NCI-H2227 treated with DMSO at 0.1 percent for 48 hours (cell line): Measurements from ENCODE around the gene IDI1.
"Not testable (repeated sequence)": the region's sequence is repeated elsewhere in the genome, so short reads cannot be mapped to it uniquely, and the experiment has no call there.

Experiments used
- DNase-seq: peaks from one replicate; lab custom pipeline; 2025; lab: John Stamatoyannopoulos, UW

The IDI1 gene

GRCh38 chr10:1034758-1035157 lies 14.2 kb downstream of the IDI1 start:
- no peak for DNase-seq

DNA sequence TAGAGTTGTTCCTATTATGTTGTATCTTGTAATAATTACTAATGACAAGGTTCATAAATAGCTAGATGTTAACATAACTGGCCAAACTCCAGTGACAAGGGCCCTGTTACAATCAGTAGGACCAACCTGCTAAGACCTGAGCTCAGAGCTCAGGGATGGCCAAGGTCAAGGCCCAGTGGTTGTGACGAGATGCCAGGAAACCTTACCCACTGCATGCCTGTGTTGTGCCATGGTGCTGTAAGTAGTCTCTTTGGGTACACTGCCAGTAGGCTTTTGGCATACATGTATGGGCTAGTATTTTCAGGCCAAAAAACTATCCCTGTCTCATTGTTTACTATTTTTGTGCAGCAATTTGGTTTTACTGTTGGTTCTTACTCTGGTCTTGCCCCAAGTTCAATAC lies 15.3 kb downstream of the IDI1 start:
- DNase-seq = no peak

- DNase-seq = no peak
These were observed 19.1 kb downstream of the IDI1 start for GRCh38 chr10:1029838-1030237.

- no peak for DNase-seq
These were observed 22.3 kb downstream of the IDI1 start for GRCh38 chr10:1026578-1026977.

GRCh38 chr10:1025683-1026082 lies 23.2 kb downstream of the IDI1 start, which contains the start of gene IDI2:
Gene IDI2 (minus strand): TSS chr10:1025859. CDS start chr10:1024723, 1,136 bp downstream.
- DNase-seq = no peak

GRCh38 chr10:1024103-1024502 lies 24.8 kb downstream of the IDI1 start:
- DNase-seq = no peak

DNA sequence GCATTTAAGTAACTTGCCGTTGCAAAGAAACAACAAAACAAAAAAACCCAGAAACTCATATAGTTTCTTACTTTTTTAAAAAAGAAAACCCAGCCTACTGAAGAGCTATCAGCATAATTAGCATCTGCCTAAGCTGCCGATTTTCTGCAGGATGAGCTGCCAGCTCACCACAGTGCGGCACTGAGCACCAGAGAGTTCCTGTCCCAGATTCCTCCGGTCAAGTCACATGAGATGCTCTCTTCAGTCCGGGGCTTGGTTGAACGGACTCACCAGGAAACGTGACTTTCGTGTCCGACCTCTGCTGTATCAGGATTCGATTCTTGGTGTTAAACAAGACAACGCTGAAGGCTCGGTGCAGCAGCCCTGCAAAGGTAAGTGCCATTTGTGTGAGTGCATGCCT lies 26.5 kb downstream of the IDI1 start:
- DNase-seq = no peak

DNA sequence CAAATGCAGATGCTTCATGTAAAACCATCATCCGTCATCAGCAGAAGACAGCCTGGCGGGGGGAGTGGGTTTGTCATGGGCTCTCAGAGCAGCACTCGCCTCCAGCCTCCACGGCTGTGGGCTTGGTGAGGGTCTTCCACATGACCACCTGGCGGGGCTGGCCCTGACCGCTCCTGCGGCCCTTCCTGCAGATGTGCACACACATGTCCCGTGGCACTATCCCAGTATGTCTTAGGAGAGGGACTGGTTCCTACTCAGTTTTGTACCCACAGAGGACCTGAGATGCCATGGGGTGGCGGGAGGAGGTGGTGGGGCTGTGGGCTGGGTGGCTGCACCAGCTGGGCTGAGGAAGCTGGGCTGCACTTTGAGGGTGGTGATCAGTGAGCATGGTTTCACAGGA lies 28.0 kb downstream of the IDI1 start:
- DNase-seq = no peak

- DNase-seq = no peak
These were observed 28.5 kb downstream of the IDI1 start for GRCh38 chr10:1020460-1020859.

DNA sequence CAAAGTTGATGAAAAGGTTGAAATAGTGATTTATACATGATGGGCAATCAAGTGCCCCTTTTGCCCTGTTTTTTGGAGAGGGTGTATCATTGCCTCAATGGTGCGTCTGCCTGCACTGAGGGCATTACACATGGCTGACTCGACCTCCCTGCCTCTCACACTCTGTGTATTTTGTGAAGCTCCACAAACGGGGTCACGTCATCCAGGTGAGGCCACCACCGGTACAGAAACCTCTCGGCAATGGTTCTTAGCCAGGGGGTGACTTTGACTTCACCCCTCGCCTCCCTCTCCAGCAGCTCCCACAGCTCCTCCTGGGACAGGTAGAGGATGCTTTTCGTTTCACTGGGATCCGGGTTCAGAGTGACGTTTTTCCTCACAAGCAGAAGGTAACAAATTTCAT lies 29.6 kb downstream of the IDI1 start:
- DNase-seq = no peak

DNA sequence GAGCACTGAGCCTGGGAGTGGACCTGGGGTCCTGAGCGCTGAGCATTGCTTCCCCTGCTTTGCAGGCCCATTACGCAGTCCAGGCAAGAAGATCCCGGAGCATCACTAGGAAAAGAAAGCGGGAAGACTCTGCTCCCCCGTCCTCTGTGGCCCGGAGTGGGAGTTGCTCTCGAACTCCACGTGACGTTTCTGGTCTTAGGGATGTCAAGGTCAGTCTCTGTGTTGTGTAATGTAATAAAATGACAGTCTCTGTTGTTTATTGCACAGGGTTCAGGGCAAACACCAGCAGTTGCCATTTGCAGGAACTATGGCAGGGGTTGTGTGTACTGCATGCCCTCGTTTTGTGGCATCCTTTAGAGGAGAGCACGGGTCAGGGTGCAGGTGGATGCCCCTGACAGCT lies 33.2 kb downstream of the IDI1 start:
- no peak for DNase-seq

GRCh38 chr10:1011696-1012095 lies 37.2 kb downstream of the IDI1 start:
- DNase-seq = no peak

GRCh38 chr10:1010703-1011102 lies 38.2 kb downstream of the IDI1 start:
- no peak for DNase-seq

DNA sequence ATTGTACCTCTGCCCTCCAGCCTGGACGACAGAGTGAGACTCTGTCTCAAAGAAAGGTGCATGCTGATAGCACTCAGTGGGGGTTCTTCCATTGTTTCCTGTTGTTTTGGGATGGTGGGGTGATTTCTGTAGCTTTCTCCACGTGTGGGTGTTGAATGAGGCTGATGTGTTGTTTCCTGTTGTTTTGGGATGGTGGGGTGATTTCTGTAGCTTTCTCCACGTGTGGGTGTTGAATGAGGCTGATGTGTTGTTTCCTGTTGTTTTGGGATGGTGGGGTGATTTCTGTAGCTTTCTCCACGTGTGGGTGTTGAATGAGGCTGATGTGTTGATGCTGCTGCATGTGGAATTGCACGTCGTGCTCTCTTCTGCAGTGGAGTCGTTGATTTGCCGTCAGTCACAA lies 39.0 kb downstream of the IDI1 start:
- not testable (repeated sequence) for DNase-seq

GRCh38 chr10:1009071-1009494 lies 39.8 kb downstream of the IDI1 start:
- DNase-seq = no peak

- DNase-seq = no peak
These were observed 41.3 kb downstream of the IDI1 start for GRCh38 chr10:1007583-1007982.

GRCh38 chr10:1006573-1006972 lies 42.3 kb downstream of the IDI1 start:
- no peak for DNase-seq

DNA sequence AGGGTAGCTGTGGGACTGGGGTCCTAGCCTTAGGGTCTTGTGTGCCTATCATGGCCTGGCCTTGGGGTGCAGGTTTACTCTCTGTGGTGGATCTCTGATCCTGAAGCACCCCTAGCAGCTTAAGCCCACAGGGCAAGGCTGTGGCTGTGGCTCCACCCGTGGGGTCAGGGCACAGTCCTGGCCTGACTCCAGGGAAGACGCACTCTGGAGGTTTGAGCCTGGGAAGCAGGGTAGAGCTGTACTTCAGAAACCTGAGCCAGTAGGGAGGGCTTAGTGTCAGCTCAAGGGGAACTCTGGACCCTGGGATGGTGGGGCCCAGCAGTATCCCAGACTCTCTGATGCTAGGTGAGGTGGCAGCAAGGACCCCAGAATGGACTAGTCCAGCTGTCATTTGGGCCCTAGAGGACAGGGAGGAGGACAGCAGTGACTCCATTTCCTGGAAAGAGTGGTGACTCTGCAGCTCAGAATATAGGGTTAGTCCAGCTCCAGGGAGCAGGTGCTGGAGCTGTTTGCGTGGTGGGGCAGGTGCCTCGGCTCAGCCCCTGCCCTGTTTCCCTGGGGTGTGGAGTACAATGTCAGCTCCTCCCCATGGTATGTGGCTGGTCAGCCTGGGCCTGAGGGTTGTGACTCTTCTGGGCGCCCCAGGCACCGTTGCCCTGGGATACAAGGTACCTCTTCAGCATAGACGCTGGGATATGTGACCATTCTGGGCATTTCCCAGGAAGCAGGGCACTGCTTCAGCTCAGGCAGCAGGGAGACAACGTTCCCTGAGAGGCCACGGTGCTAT lies 44.8 kb downstream of the IDI1 start:
- DNase-seq = no peak

DNA sequence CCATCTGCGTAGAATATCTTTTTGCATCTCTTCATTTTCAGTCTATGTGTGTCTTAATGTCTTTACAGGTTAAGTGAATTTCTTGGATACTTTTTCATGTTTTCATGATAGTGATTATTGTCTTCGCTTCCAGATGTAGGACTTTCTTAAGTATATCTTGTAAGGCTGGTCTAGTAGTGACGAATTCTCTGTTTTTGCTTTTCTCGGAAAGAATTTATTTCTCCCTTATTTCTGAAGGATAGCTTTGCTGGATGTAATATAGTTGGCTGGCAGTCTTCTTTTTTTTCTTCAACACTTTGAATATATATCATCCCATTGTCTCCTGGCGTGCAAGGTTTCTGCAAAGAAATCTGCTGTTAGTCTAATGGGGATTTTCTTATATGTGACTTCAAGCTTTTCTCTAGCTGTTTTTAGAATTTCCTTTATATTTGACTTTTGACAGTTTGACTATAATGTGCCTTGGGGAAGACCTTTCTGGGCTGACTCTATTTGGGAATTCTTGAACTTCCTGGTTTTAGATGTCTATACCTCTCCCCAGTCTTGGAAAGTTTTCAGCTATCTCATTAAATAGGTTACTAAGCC lies 46.4 kb downstream of the IDI1 start:
- no peak for DNase-seq

DNA sequence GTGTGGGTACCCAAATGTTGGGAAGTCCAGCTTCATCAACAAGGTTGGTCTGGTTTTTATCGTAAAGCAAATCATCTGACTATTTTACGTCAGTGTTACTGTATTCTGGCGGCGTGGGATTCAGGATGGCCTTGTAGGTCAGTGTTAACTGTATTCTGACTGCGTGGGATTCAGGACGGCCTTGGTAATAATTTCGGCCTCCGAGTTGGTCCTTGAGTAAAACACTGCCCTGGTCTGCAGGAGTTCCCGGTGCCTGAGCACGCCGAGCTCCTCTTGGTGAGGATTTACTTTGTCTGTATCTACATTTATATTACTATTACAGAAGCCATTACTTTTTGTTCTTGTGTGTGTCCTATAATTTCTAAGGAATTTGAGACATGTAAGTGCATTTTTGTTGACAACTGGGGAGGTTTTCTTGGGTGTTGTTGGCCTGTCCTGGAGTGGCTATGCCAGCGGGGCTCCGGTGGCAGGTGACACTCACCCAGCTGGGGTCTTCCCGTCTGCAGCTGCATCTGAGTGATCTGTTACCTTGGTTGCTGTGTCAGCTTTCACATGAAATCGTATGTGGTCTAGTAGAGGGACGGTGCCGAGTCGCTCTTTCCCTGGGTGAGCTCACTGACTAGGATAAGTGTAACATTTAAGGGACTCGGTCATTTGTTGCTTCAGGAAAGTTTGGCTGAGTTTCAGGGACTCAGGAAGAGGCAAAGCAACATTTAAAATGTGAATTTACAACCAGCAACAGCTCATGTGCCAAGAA lies 51.5 kb downstream of the IDI1 start:
- no peak for DNase-seq

DNA sequence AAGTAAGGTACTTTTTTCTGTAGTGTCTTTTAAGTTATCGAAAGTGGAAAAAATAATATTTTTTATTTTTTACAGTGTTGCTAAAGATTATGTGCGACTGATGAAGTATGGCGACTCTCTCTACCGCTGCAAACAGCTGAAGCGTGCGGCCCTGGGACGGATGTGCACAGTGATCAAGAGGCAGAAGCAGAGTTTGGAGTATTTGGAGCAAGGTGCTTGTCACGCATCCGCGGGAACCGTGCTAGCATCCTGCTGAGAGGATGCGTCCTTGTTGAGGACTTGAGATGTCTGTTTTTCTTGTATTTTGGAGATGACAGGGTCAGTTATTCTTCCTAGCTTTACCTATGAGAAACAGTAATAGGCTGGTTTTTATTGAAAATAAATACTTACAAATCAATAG lies 52.9 kb downstream of the IDI1 start:
- no peak for DNase-seq

DNA sequence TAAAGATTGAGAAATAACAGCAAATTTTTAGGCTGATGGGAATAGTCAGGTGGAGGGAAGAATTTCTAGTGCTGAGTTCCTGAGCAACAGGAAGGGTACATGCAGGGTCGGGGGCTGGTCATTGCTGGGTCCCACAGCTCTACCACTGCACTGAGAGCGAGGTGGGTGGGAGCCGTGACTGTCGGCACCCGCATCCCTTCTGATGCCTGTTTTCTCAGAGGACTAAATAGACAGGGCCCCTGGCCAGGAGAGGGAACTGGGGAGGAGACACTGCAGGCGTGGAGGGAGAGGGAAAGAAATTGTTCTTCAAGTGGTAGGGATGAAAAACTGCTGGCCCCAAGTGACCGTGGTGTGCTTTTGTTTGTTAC lies 53.4 kb downstream of the IDI1 start:
- no peak for DNase-seq
